K562 (cell line): ENCODE measurements around the gene MAGI2. TPM values are rescaled to one million over a fixed set of nuclear protein-coding genes. Genes with fewer than 3 reads are reported as not detected.

ENCODE experiments used
- HMGN3 ChIP-seq: IDR thresholded peaks from 2 replicates; pipeline ENCODE4 v1.6.1; 2011; ENCODE audit warnings: borderline replicate concordance, low read depth, mild to moderate bottlenecking, mixed read lengths, low read length; ENCODE audit not compliant: insufficient read length; ENCODE audit errors: extremely low read depth
- HSF4 ChIP-seq: fragments of 250-450 bp; sonication (Bioruptor Pico); IDR thresholded peaks from 2 replicates; pipeline ENCODE4 v2.1.2; 2022; ENCODE audit warnings: mild to moderate bottlenecking, moderate library complexity, borderline replicate concordance
- SRSF3 ChIP-seq: fragments of 200-400 bp; formaldehyde crosslinking; IDR thresholded peaks from 2 replicates; pipeline ENCODE4 v1.6.1; 2016; ENCODE audit warnings: mild to moderate bottlenecking, low read length, moderate library complexity; ENCODE audit not compliant: insufficient read depth
- polyA plus RNA-seq, 8 experiments: library from polyadenylated mRNA; depleted of rRNA in 4 of 8; stranded (reverse) in 5 of 8; unstranded in 3 of 8; fragments of >200 nt; fragmentation: Nextera tagmentation in 2 of 8; fragmentation: Illumina TruSeq in 1 of 8; extraction: Ambion mirVana in 2 of 8; extraction: Trizol in 1 of 8; gene quantifications; 2 replicates each; pipeline versions ENCODE4 v1.2.1 to v1.2.3, GENCODE V29; 2011 to 2014; ENCODE audit warnings: inconsistent platforms in 1 of 8, missing spikeins in 1 of 8
- total RNA-seq, 7 experiments: library from RNA; depleted of rRNA in 6 of 7; stranded (reverse); fragments of >200 nt in 6 of 7; fragmentation: Illumina TruSeq in 2 of 7; extraction: Trizol in 2 of 7; gene quantifications; 2 replicates each; pipeline versions ENCODE4 v1.2.1 to v1.2.3, GENCODE V29; 2011 to 2021; ENCODE audit warnings: low replicate concordance in 1 of 7
- TF ChIP-seq, protein P1 (sequence below): fragments of 450-650 bp; IDR thresholded peaks from 2 replicates; pipeline ENCODE4 v1.6.1; 2016; ENCODE audit warnings: mild to moderate bottlenecking, moderate library complexity

Gene MAGI2
- total and polyA plus RNA-seq, 9 of the 15 experiments (the other 6 are each of a cell fraction or from before 2014, with no cell fraction given) = 0.27 to 1.4 (median 0.70) TPM

DNA sequence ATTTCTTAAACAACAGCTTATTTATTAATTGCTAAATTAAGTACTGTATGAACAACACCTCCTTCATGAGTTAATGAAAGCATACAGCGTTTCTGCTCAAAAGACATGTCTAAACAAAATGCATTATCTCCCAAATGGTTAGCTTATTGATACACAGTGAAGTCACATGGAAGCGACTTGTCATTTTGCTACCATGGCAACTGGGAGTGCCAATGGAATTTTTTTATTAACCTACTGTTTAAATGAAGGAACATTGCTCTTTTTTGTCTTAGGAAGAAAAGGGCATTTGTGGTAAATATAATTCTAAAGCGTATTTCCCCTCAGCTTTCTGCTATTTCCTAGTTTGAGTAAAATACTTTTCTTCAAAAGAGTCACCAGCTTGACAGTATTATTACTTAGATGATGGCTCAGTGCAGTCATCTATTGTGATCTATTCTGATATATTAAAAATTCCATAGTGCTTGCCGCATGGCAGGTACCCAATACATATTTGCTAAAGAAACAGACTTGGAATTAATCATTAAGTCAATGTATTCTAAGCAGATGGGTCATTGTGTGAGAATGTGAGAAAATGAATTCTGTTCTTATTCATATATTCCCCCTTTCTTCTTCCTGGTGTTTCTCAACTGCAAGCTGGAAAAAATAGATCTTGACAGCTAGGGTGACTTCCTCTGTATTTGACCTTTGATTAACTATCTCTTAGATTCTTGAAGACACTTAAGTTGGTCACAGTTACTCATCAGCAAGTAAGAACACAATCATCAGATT is 818.3 kb downstream of the MAGI2 start (continued):
- TF ChIP-seq, protein P1, sequence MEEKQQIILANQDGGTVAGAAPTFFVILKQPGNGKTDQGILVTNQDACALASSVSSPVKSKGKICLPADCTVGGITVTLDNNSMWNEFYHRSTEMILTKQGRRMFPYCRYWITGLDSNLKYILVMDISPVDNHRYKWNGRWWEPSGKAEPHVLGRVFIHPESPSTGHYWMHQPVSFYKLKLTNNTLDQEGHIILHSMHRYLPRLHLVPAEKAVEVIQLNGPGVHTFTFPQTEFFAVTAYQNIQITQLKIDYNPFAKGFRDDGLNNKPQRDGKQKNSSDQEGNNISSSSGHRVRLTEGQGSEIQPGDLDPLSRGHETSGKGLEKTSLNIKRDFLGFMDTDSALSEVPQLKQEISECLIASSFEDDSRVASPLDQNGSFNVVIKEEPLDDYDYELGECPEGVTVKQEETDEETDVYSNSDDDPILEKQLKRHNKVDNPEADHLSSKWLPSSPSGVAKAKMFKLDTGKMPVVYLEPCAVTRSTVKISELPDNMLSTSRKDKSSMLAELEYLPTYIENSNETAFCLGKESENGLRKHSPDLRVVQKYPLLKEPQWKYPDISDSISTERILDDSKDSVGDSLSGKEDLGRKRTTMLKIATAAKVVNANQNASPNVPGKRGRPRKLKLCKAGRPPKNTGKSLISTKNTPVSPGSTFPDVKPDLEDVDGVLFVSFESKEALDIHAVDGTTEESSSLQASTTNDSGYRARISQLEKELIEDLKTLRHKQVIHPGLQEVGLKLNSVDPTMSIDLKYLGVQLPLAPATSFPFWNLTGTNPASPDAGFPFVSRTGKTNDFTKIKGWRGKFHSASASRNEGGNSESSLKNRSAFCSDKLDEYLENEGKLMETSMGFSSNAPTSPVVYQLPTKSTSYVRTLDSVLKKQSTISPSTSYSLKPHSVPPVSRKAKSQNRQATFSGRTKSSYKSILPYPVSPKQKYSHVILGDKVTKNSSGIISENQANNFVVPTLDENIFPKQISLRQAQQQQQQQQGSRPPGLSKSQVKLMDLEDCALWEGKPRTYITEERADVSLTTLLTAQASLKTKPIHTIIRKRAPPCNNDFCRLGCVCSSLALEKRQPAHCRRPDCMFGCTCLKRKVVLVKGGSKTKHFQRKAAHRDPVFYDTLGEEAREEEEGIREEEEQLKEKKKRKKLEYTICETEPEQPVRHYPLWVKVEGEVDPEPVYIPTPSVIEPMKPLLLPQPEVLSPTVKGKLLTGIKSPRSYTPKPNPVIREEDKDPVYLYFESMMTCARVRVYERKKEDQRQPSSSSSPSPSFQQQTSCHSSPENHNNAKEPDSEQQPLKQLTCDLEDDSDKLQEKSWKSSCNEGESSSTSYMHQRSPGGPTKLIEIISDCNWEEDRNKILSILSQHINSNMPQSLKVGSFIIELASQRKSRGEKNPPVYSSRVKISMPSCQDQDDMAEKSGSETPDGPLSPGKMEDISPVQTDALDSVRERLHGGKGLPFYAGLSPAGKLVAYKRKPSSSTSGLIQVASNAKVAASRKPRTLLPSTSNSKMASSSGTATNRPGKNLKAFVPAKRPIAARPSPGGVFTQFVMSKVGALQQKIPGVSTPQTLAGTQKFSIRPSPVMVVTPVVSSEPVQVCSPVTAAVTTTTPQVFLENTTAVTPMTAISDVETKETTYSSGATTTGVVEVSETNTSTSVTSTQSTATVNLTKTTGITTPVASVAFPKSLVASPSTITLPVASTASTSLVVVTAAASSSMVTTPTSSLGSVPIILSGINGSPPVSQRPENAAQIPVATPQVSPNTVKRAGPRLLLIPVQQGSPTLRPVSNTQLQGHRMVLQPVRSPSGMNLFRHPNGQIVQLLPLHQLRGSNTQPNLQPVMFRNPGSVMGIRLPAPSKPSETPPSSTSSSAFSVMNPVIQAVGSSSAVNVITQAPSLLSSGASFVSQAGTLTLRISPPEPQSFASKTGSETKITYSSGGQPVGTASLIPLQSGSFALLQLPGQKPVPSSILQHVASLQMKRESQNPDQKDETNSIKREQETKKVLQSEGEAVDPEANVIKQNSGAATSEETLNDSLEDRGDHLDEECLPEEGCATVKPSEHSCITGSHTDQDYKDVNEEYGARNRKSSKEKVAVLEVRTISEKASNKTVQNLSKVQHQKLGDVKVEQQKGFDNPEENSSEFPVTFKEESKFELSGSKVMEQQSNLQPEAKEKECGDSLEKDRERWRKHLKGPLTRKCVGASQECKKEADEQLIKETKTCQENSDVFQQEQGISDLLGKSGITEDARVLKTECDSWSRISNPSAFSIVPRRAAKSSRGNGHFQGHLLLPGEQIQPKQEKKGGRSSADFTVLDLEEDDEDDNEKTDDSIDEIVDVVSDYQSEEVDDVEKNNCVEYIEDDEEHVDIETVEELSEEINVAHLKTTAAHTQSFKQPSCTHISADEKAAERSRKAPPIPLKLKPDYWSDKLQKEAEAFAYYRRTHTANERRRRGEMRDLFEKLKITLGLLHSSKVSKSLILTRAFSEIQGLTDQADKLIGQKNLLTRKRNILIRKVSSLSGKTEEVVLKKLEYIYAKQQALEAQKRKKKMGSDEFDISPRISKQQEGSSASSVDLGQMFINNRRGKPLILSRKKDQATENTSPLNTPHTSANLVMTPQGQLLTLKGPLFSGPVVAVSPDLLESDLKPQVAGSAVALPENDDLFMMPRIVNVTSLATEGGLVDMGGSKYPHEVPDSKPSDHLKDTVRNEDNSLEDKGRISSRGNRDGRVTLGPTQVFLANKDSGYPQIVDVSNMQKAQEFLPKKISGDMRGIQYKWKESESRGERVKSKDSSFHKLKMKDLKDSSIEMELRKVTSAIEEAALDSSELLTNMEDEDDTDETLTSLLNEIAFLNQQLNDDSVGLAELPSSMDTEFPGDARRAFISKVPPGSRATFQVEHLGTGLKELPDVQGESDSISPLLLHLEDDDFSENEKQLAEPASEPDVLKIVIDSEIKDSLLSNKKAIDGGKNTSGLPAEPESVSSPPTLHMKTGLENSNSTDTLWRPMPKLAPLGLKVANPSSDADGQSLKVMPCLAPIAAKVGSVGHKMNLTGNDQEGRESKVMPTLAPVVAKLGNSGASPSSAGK = no peak
- no peak for TF ChIP-seq SRSF3
- TF ChIP-seq HMGN3 = no peak
- TF ChIP-seq HSF4 (CRISPR knock-in tag) = no peak
